A549 treated with GW870086 at 1 μM for 4 hours (cell line): ENCODE results near the gene MDP1. TPM values are rescaled to one million over a fixed set of nuclear protein-coding genes. Genes with fewer than 3 reads are reported as not detected.

Experiments used
- total RNA-seq: library from RNA; stranded (reverse); fragments of 200-300 nt; extraction: Qiagen RNA extraction; gene quantifications from 5 replicates; pipeline ENCODE4 v1.2.3, GENCODE V29; 2022; ENCODE audit warnings: low read depth

Gene MDP1
- 28.4 to 32.8 TPM (median 30.6 TPM) in 5 replicates for total RNA-seq

DNA sequence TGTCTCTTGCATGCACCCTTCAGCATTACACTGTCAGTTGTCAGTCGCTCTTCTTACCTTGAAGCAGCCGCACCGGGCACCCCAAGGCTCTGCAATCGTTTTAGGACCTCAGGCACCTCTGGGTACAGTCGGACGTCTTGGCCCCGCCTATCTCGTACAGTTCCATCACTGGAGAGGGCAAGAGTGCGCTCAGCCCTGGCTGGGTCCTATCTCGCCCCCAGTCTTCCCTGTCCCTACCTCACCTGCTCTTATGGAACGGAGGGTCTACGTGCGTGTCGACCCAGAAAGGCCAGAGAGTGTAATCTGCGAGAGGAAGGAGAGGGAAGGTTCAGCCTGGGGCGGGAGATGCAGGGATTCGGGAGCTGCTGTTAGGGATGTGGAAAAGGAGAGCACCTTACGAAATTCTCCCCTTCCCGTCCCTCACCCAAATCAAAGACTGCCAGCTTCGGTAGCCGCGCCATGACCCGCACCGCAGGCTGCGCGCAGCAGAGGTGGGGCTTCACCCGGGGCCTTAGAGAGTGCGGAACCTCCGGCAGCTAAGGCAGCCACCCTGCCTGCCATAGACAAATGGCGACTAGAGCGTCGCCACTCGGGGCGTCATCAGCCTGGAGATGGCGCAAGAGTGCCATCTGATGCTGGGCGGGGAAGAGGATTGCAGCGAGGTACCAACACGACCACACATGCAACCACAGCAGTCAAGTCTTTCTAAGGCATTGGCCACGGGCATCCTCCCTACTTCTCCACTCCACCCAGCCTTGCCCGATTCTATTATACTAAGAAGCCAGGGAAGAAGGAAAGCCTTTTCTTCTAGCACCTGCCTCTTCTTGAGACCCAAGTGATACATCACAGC is at the start of gene MDP1:
MDP1 (minus strand) TSS at position 572 of the 850 bp plus-strand sequence; CDS start at position 461, 111 bp downstream.

DNA sequence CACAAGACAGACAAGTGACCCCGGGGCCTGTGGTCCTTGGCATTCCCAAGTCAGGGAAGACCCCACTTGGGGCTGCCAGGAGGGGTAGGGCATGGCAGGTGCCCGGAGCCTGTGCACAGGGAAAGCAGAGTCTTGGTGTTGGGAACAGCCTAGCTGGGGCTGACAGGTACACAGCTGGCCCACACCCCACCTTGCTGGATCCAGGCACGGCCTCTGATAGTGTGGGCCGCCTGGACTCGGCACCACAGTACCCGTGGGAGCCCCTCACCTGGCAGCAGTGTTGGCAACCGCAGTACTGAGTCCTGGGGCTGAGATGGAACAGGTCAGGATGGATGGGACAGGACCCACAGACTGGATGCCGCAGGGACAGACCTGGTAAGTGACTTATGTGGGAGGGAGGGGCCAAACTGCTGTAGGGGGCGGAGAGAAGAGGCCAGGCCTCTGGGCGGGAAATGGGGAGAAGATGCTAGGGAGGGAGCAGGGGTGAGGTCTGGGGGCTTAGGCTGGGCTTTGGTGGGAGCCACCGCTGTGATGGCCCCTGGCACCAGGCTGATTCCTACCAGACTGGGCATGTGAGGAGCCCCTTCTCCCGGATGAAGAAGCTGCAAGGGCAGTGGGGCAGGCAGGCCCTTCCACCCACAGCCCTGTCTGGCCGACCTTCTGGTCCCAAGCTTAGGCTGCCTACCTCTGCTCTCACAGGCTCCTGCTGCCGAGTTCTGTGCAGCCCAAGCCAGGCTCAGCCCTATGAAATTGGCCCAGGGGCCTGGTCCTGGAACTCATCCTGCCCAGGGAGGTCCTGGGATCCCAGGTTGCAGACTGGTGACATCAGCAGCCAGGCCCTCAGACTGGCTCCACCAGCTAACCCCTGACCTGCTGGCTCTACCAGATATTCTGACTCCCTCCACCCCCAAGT is 47.2 kb upstream of the MDP1 start, which contains the start of gene TGM1:
TGM1 (minus strand) TSS at position 357 of the 913 bp plus-strand sequence. CDS start 825 bp downstream, outside the sequence.

DNA sequence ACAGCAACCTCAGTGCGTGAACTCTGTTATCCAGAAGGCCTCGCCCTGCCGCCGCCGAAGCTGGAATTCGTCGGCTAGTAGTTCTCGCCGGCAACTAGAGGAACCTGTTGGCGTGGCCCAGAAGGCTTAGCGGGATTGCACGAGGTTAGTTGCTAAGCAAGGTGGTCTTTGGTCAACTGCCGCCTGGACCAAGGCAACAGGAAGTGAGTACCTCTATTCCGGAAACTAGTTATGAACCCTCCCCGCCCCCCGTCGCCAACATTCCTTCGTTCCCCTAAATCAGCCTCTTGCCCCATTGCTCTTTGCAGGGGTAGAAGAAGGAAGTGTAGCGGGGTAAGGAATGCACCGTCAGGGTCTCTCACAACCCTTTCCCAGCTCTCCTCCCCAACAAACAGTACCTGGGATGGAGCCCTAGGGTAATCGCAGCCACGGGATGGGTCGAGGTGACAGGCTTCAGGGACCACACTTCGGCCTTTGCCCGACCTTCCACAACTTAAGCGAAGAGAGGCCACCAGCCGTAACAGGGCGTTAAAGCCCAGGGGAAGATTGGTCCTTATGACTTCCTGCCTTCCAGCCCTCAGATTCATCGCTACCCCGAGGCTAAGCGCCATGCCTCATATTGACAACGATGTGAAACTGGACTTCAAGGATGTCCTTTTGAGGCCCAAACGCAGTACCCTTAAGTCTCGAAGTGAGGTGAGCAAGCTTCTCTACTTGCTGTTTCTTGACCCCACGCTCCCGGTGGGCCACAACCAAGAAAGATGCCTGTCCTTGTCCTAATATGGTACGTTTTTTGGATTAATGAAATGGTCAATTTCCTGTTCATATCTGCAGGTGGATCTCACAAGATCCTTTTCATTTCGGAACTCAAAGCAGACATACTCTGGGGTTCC is 17.0 kb upstream of the MDP1 start, which contains the start of gene GMPR2:
GMPR2 (plus strand) TSS at position 285 of the 893 bp plus-strand sequence; CDS start at position 610, 325 bp downstream.

GRCh38 chr14:24232121-24232644 is 16.3 kb upstream of the MDP1 start, which contains the start of gene NEDD8:
NEDD8 (minus strand) TSS chr14:24232367; CDS start chr14:24232267, 100 bp downstream.

GRCh38 chr14:24212924-24213865 is 2.7 kb downstream of the MDP1 start, which contains the start of gene CHMP4A:
CHMP4A (minus strand) TSS chr14:24213488; CDS start chr14:24213439, 49 bp downstream.

DNA sequence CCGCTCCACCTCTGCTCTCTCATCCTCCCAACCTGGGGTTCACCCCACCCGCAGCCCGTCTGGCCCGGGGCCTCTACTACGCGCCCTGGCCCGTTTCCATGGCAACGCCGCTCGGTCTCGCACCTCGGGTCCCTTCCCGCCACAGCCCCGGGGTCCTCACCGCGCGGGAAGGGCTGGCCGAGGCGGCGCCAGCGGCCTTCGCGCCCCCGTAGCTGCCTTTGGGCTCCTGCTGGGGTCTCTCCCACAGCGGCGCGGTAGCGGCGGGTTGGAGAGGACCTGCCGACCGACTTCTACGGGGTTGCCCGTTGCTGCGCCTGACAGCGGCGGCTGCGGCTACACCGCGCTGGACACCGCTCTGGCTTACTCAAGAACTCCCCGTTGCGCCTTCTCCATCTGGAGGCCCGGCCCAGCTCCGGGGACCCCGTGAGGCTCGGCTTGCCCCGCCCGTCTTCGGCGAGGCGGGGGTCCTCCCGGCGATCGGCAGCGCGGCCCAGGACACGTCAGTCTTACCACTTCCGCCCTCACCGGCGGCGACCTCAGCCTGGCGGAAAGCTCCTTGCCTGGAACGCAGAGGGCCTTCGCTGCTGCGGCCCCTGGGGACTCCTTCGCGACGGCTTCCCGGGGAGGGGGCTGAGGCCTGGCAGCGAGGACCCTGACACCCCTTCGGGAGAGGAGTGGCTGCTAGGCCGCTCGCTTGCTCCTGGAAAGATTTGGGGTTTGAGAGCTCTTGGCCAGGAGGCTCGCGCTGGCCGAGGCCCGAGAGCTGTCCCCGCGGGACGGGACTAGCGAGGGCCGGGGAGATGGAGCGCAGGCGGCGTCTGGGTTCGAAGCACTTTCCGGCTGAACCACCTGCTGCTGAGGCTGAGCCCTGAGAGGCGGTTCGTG is 20.4 kb downstream of the MDP1 start, which contains the start of gene TM9SF1:
TM9SF1 (minus strand) TSS at position 256 of the 885 bp plus-strand sequence. CDS start 422 bp downstream, outside the sequence.

DNA sequence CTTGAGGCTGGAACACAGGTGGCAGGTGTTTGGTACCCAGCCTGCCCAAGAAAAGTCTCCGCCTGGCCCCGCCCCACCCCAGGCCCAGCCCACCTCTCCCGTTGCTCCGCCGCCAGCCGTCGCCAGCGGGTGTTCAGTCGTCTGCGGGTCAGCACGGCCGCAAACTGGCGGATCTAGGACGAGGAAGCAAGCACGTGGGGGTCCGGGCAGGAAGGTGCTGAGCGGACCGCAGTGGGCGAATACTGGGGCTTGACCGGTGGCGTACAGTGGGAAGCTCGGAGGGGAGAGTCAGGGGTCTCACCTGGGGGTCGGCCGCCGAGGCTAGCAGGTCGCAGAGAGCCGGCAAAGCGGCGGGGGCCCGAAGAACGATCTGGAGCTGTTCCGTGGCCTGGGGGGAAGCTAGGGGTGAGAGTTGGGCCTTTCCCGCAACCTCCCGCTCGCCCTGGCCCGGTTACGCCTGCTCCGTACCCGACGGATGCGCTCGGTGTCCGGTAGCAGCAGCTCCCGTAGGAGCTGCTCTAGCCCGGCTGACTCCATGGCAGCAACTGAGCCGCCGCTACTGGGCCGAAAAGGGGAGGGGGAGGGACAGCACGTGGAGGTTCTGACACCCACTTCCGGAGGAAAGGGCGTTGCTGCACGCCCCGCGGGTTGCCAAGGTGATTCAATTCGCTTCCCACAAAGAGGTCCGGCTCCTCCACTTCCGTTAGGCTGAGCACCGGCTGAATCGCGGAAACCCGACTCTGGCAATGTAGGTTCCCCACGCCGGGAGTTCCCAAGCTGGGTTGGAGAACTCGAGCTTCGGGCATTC is 27.4 kb downstream of the MDP1 start, which contains the start of gene IPO4:
IPO4 (minus strand) TSS at position 566 of the 808 bp plus-strand sequence; CDS start at position 537, 29 bp downstream.

GRCh38 chr14:24171422-24172260 is 44.2 kb downstream of the MDP1 start, which contains the start of gene REC8:
REC8 (plus strand) TSS chr14:24172080; CDS start chr14:24172553, 473 bp downstream.

Other genes starting within 250 kb of the MDP1 start
- 21.5 to 34.0 TPM (median 29.9 TPM) in 5 replicates for gene DHRS4L2, start 227.1 kb downstream of the MDP1 start, total RNA-seq
- 0.33 to 0.75 TPM (median 0.61 TPM) in 5 replicates for gene CARMIL3, start 164.1 kb downstream of the MDP1 start, total RNA-seq
- 0.06 to 0.16 TPM (median 0.15 TPM) in 3 of 5 replicates, not detected in the others for gene CPNE6, start 144.5 kb downstream of the MDP1 start, total RNA-seq
- gene PCK2, start 121.8 kb downstream of the MDP1 start, total RNA-seq = 18.0 to 23.5 TPM (median 19.5 TPM) in 5 replicates
- 19.4 to 22.8 TPM (median 20.8 TPM) in 5 replicates for gene DCAF11, start 101.3 kb downstream of the MDP1 start, total RNA-seq
- gene NRL, start 101.1 kb downstream of the MDP1 start, total RNA-seq = 0.75 to 1.1 TPM (median 1.0 TPM) in 5 replicates
- gene FITM1, start 85.4 kb downstream of the MDP1 start, total RNA-seq = 0.17 TPM in 2 of 5 replicates, not detected in the others
- gene PSME1, start 79.9 kb downstream of the MDP1 start, total RNA-seq = 157 to 192 TPM (median 167 TPM) in 5 replicates
- 47.8 to 65.7 TPM (median 59.1 TPM) in 5 replicates for gene EMC9, start 74.5 kb downstream of the MDP1 start, total RNA-seq
- 161 to 196 TPM (median 170 TPM) in 5 replicates for gene PSME2, start 69.5 kb downstream of the MDP1 start, total RNA-seq
- 20.9 to 32.8 TPM (median 29.5 TPM) in 5 replicates for gene RNF31, start 68.6 kb downstream of the MDP1 start, total RNA-seq
- 15.3 to 20.5 TPM (median 18.1 TPM) in 5 replicates for gene IRF9, start 54.8 kb downstream of the MDP1 start, total RNA-seq
- 3.5 to 5.5 TPM (median 5.2 TPM) in 5 replicates for gene REC8, start 44.0 kb downstream of the MDP1 start, total RNA-seq
- 71.7 to 83.4 TPM (median 76.3 TPM) in 5 replicates for gene IPO4, start 27.2 kb downstream of the MDP1 start, total RNA-seq
- gene TM9SF1, start 20.6 kb downstream of the MDP1 start, total RNA-seq = 63.4 to 67.1 TPM (median 65.5 TPM) in 5 replicates
- gene TSSK4, start 10.4 kb downstream of the MDP1 start, total RNA-seq = not detected in 5 replicates
- gene CHMP4A, start 2.6 kb downstream of the MDP1 start, total RNA-seq = 76.1 to 96.4 TPM (median 81.8 TPM) in 5 replicates
- gene NEDD8, start 16.3 kb upstream of the MDP1 start, total RNA-seq = 438 to 493 TPM (median 454 TPM) in 5 replicates
- 55.3 to 62.7 TPM (median 61.5 TPM) in 5 replicates for gene GMPR2, start 16.9 kb upstream of the MDP1 start, total RNA-seq
- gene TINF2, start 26.6 kb upstream of the MDP1 start, total RNA-seq = 31.8 to 38.3 TPM (median 37.1 TPM) in 5 replicates
- 0.81 to 1.5 TPM (median 1.2 TPM) in 5 replicates for gene TGM1, start 47.1 kb upstream of the MDP1 start, total RNA-seq
- gene RABGGTA, start 55.5 kb upstream of the MDP1 start, total RNA-seq = 16.1 to 17.8 TPM (median 17.2 TPM) in 5 replicates
- 8.1 to 13.1 TPM (median 10.3 TPM) in 5 replicates for gene DHRS1, start 83.7 kb upstream of the MDP1 start, total RNA-seq
- 14.8 to 17.6 TPM (median 16.2 TPM) in 5 replicates for gene NOP9, start 83.8 kb upstream of the MDP1 start, total RNA-seq
- 0.17 to 0.72 TPM (median 0.19 TPM) in 5 replicates for gene CIDEB, start 91.9 kb upstream of the MDP1 start, total RNA-seq
- gene LTB4R2, start 94.1 kb upstream of the MDP1 start, total RNA-seq = 2.8 to 5.1 TPM (median 4.4 TPM) in 5 replicates
- gene LTB4R, start 95.4 kb upstream of the MDP1 start, total RNA-seq = 3.9 to 6.3 TPM (median 5.2 TPM) in 5 replicates
- gene ADCY4, start 119.0 kb upstream of the MDP1 start, total RNA-seq = not detected in 5 replicates
- not detected in 5 replicates for gene RIPK3, start 123.9 kb upstream of the MDP1 start, total RNA-seq
- 0.06 to 0.47 TPM (median 0.31 TPM) in 3 of 5 replicates, not detected in the others for gene NFATC4, start 152.1 kb upstream of the MDP1 start, total RNA-seq
- gene NYNRIN, start 182.9 kb upstream of the MDP1 start, total RNA-seq = 0.25 to 0.34 TPM (median 0.26 TPM) in 5 replicates
- gene CBLN3, start 213.6 kb upstream of the MDP1 start, total RNA-seq = 1.0 to 1.7 TPM (median 1.2 TPM) in 5 replicates
- gene KHNYN, start 213.9 kb upstream of the MDP1 start, total RNA-seq = 23.4 to 28.8 TPM (median 27.6 TPM) in 5 replicates
- 42.3 to 50.6 TPM (median 48.6 TPM) in 5 replicates for gene SDR39U1, start 226.7 kb upstream of the MDP1 start, total RNA-seq